Neural cell (in vitro differentiated cells): Measurements from ENCODE around the gene SLC9A3. TPM values are rescaled to one million over a fixed set of nuclear protein-coding genes. Genes with fewer than 3 reads are reported as not detected.
A peak's percentile ranks its signal among the peaks of the same experiment; 100 is the strongest.

ENCODE experiments used
- H2AFZ ChIP-seq: fragments of 200-600, 300-800 bp; sonication (generic), shearing (Covaris generic); 2 replicates; pipeline ENCODE4 v1.6.0; 2014; ENCODE audit warnings: low read depth, mild to moderate bottlenecking, antibody characterized with exemption, low read length, moderate library complexity
- H3F3A ChIP-seq: fragments of 200-600 bp; shearing (Covaris generic); 2 replicates; pipeline ENCODE4 v1.6.1; 2016; ENCODE audit warnings: mild to moderate bottlenecking, moderate library complexity, mixed read lengths, antibody characterized with exemption, low read length; ENCODE audit not compliant: insufficient read depth, poor library complexity, severe bottlenecking
- H3K27ac ChIP-seq: fragments of 200-600, 300-800 bp; sonication (generic), shearing (Covaris generic); 2 replicates; pipeline ENCODE4 v1.5.1; 2014; ENCODE audit warnings: mild to moderate bottlenecking, low read length, moderate library complexity
- H3K27me3 ChIP-seq: fragments of 300-800, 200-600 bp; sonication (generic), shearing (Covaris generic); 2 replicates; pipeline ENCODE4 v1.6.0; 2014; ENCODE audit warnings: mild to moderate bottlenecking, low read depth, low read length, moderate library complexity; ENCODE audit not compliant: insufficient read depth
- H3K36me3 ChIP-seq: fragments of 300-800, 200-600 bp; sonication (generic), shearing (Covaris generic); 2 replicates; pipeline ENCODE4 v1.5.1; 2014; ENCODE audit warnings: mild to moderate bottlenecking, antibody characterized with exemption, low read length, moderate library complexity; ENCODE audit not compliant: insufficient read depth
- H3K4me2 ChIP-seq: fragments of 300-800, 200-600 bp; sonication (generic), shearing (Covaris generic); 2 replicates; pipeline ENCODE4 v1.6.0; 2014; ENCODE audit warnings: mild to moderate bottlenecking, low read length
- H3K4me3 ChIP-seq: fragments of 300-800, 200-600 bp; sonication (generic), shearing (Covaris generic); 2 replicates; pipeline ENCODE4 v1.5.1; 2014; ENCODE audit warnings: mild to moderate bottlenecking, low read length, moderate library complexity
- H3K79me2 ChIP-seq: fragments of 200-600 bp; shearing (Covaris generic); replicated peaks from 2 replicates; pipeline ENCODE4 v1.6.0; 2014; ENCODE audit warnings: mild to moderate bottlenecking, low read length, moderate library complexity; ENCODE audit not compliant: insufficient read depth
- H3K9ac ChIP-seq: fragments of 300-800, 200-600 bp; sonication (generic), shearing (Covaris generic); 2 replicates; pipeline ENCODE4 v1.6.1; 2016; ENCODE audit warnings: mild to moderate bottlenecking, low read length, mixed read lengths
- H3K9me2 ChIP-seq: fragments of 200-600 bp; shearing (Covaris generic); 2 replicates; pipeline ENCODE4 v1.6.1; 2016; ENCODE audit warnings: mild to moderate bottlenecking, low read length, mixed read lengths; ENCODE audit not compliant: insufficient read depth
- H3K9me3 ChIP-seq: fragments of 200-600, 300-800 bp; sonication (generic), shearing (Covaris generic); 2 replicates; pipeline ENCODE4 v1.6.1; 2016; ENCODE audit warnings: mild to moderate bottlenecking, mixed run types, low read length, moderate library complexity, mixed read lengths
- H4K20me1 ChIP-seq: fragments of 200-600 bp; shearing (Covaris generic); 2 replicates; pipeline ENCODE4 v1.6.1; 2016; ENCODE audit warnings: mild to moderate bottlenecking, mixed run types; ENCODE audit not compliant: insufficient read depth
- CTCF ChIP-seq: fragments of 450-650 bp; IDR thresholded peaks from 2 replicates; pipeline ENCODE4 v1.5.1; 2014; ENCODE audit warnings: antibody characterized with exemption, mild to moderate bottlenecking, moderate library complexity; ENCODE audit not compliant: poor library complexity, severe bottlenecking
- EP300 ChIP-seq: fragments of 450-650 bp; conservative IDR thresholded peaks from 2 replicates; pipeline ENCODE4 v1.6.1; 2014; ENCODE audit warnings: antibody characterized with exemption, mild to moderate bottlenecking, moderate library complexity; ENCODE audit not compliant: poor library complexity, severe bottlenecking
- EZH2 ChIP-seq: fragments of 200-600, 300-800 bp; shearing (Covaris generic), sonication (generic); IDR thresholded peaks from 2 replicates; pipeline ENCODE4 v1.6.1; 2014; ENCODE audit warnings: antibody characterized with exemption, low read length, borderline replicate concordance, mild to moderate bottlenecking; ENCODE audit not compliant: insufficient read depth, poor library complexity, severe bottlenecking
- MXI1 ChIP-seq: fragments of 450-650 bp; conservative IDR thresholded peaks from 2 replicates; pipeline ENCODE4 v1.6.1; 2014; ENCODE audit warnings: antibody characterized with exemption, mild to moderate bottlenecking; ENCODE audit not compliant: poor library complexity, severe bottlenecking
- POLR2AphosphoS5 ChIP-seq: IDR thresholded peaks from 2 replicates; pipeline ENCODE4 v1.6.1; 2012
- RAD21 ChIP-seq: fragments of 450-650 bp; conservative IDR thresholded peaks from 2 replicates; pipeline ENCODE4 v1.6.1; 2014; ENCODE audit warnings: antibody characterized with exemption, mild to moderate bottlenecking, moderate library complexity
- REST ChIP-seq: IDR thresholded peaks from 2 replicates; pipeline ENCODE4 v1.6.1; 2012; ENCODE audit warnings: borderline replicate concordance
- SMC3 ChIP-seq: fragments of 450-650 bp; conservative IDR thresholded peaks from 2 replicates; pipeline ENCODE4 v1.6.1; 2014; ENCODE audit warnings: antibody characterized with exemption, mild to moderate bottlenecking, moderate library complexity; ENCODE audit not compliant: poor library complexity
- TAF1 ChIP-seq: IDR thresholded peaks from 2 replicates; pipeline ENCODE4 v1.6.1; 2012; ENCODE audit warnings: low read depth
- polyA plus RNA-seq: library from polyadenylated mRNA; depleted of rRNA; stranded (reverse); fragments of >200 nt; gene quantifications from 2 replicates; pipeline ENCODE4 v1.2.3, GENCODE V29; 2014

The SLC9A3 gene
- polyA plus RNA-seq, 1 donor from 2014 or later, result 4.0 TPM

GRCh38 chr5:493758-494157, 30.5 kb downstream of the SLC9A3 start:
- Histone ChIP-seq H3K36me3 (no peaks in the 10 kb centered on the region), H3K4me3 (no peak overlapping the region)

GRCh38 chr5:493119-493701, 31.0 kb downstream of the SLC9A3 start:
- H4K20me1 ChIP-seq, result no peaks in the 10 kb centered on the region
- no peaks in the 10 kb centered on the region for H3F3A ChIP-seq
- no peak overlapping the region for H3K9ac ChIP-seq
- H3K4me2 ChIP-seq, result no peak overlapping the region
- no peaks in the 10 kb centered on the region for H3K36me3 ChIP-seq
- H3K27ac ChIP-seq, result peak overlapping the region; percentile 34
- no peak overlapping the region for H3K4me3 ChIP-seq
- H3K9me2 ChIP-seq, result no peaks in the 10 kb centered on the region
- no peaks in the 10 kb centered on the region for H3K9me3 ChIP-seq
- no peaks in the 10 kb centered on the region for H3K79me2 ChIP-seq
- H3K27me3 ChIP-seq, result peaks cover 16% of the 10 kb centered on the region
- H2AFZ ChIP-seq, result no peak overlapping the region
- TF ChIP-seq EP300, result no peak
- no peak for TF ChIP-seq POLR2AphosphoS5
- no peak for TF ChIP-seq EZH2
- TF ChIP-seq TAF1, result no peak
- TF ChIP-seq REST, result no peak
- no peak for TF ChIP-seq SMC3
- no peak for TF ChIP-seq MXI1

More at GRCh38 chr5:493758-494157, 30.5 kb downstream of the SLC9A3 start:
- TF ChIP-seq SMC3 (no peak), CTCF (no peak), TAF1 (no peak), REST (no peak), MXI1 (no peak), EZH2 (no peak), RAD21 (no peak)
- Histone ChIP-seq H3K9ac (no peak overlapping the region), H3K79me2 (no peaks in the 10 kb centered on the region), H3K27ac (no peak overlapping the region), H3K27me3 (peaks cover 16% of the 10 kb centered on the region), H3K9me3 (no peaks in the 10 kb centered on the region), H3K9me2 (no peaks in the 10 kb centered on the region), H3F3A (no peaks in the 10 kb centered on the region), H3K4me2 (no peak overlapping the region), H4K20me1 (no peaks in the 10 kb centered on the region), H2AFZ (no peak overlapping the region)
